Chondrocyte (in vitro differentiated cells): ENCODE measurements around the gene SYCE3. TPM values are rescaled to one million over a fixed set of nuclear protein-coding genes. Genes with fewer than 3 reads are reported as not detected.

Experiments
- DNase-seq: peaks from one replicate; pipeline ENCODE4 v3.0.0; 2021; ENCODE audit warnings: mixed read lengths, low spot score
- H3K27ac Mint-ChIP-seq: one replicate; pipeline ENCODE4 v1.8.0; 2021; ENCODE audit warnings: mild to moderate bottlenecking, moderate library complexity, mixed read lengths; ENCODE audit not compliant: unreplicated experiment
- H3K27me3 Mint-ChIP-seq: 2 replicates; pipeline ENCODE4 v1.8.0; 2021; ENCODE audit warnings: low read depth, mixed read lengths
- H3K36me3 Mint-ChIP-seq: 2 replicates; pipeline ENCODE4 v1.8.0; 2021; ENCODE audit warnings: low read depth, mixed read lengths
- H3K4me1 Mint-ChIP-seq: 2 replicates; pipeline ENCODE4 v1.8.0; 2021; ENCODE audit warnings: low read depth, mild to moderate bottlenecking, mixed read lengths
- H3K4me3 Mint-ChIP-seq: one replicate; pipeline ENCODE4 v1.8.0; 2021; ENCODE audit warnings: mild to moderate bottlenecking, moderate library complexity, mixed read lengths; ENCODE audit not compliant: unreplicated experiment
- H3K9me3 Mint-ChIP-seq: 2 replicates; pipeline ENCODE4 v1.8.0; 2021; ENCODE audit warnings: low read depth, mixed read lengths
- CTCF ChIP-seq: fragments of 200-600 bp; sonication (generic); IDR thresholded peaks from 2 replicates; pipeline ENCODE4 v1.5.0; 2021; ENCODE audit warnings: antibody characterized with exemption, mild to moderate bottlenecking, moderate library complexity
- total RNA-seq: library from RNA; stranded (reverse); gene quantifications from 3 replicates; pipeline ENCODE4 v1.2.1, GENCODE V29; 2021

SYCE3 gene
- total RNA-seq, 1 donor from 2014 or later: not detected

- Mint-ChIP-seq H3K27me3 (no peaks in the 10 kb centered on the region), H3K36me3 (no peaks in the 10 kb centered on the region), H3K4me3 (peak overlapping the region; percentile 75), H3K9me3 (no peaks in the 10 kb centered on the region), H3K27ac (peak overlapping the region; percentile 82), H3K4me1 (peaks cover 47% of the 10 kb centered on the region)
- no peak for DNase-seq
- TF ChIP-seq CTCF: no peak
Observed at GRCh38 chr22:50530877-50531545, 31.7 kb downstream of the SYCE3 start.

GRCh38 chr22:50530580-50530876 lies 32.2 kb downstream of the SYCE3 start:
- H3K4me3 Mint-ChIP-seq: peak overlapping the region; percentile 75
- H3K4me1 Mint-ChIP-seq: peaks cover 47% of the 10 kb centered on the region
- no peak for TF ChIP-seq CTCF
- peak overlapping the region; percentile 82 for H3K27ac Mint-ChIP-seq
- no peaks in the 10 kb centered on the region for H3K36me3 Mint-ChIP-seq
- DNase-seq: no peak
- no peaks in the 10 kb centered on the region for H3K27me3 Mint-ChIP-seq
- no peaks in the 10 kb centered on the region for H3K9me3 Mint-ChIP-seq

- DNase-seq: no peak
- TF ChIP-seq CTCF: no peak
- H3K36me3 Mint-ChIP-seq: no peaks in the 10 kb centered on the region
- H3K9me3 Mint-ChIP-seq: no peaks in the 10 kb centered on the region
- H3K27ac Mint-ChIP-seq: peak within 1 kb of the TSS; percentile 82
- H3K27me3 Mint-ChIP-seq: no peaks in the 10 kb centered on the region
- peak within 1 kb of the TSS; percentile 75 for H3K4me3 Mint-ChIP-seq
- peaks cover 47% of the 10 kb centered on the region for H3K4me1 Mint-ChIP-seq
Observed at GRCh38 chr22:50529897-50530579, 32.7 kb downstream of the SYCE3 start, which contains the start of gene TYMP. Gene TYMP (minus strand): TSS chr22:50530012. CDS start chr22:50529709, 303 bp downstream.

- H3K36me3 Mint-ChIP-seq: peaks cover 2% of the 10 kb centered on the region
- no peak overlapping the region for H3K27ac Mint-ChIP-seq
- H3K27me3 Mint-ChIP-seq: no peaks in the 10 kb centered on the region
- peak; percentile 94 for DNase-seq
- H3K9me3 Mint-ChIP-seq: no peaks in the 10 kb centered on the region
- H3K4me1 Mint-ChIP-seq: peaks cover 50% of the 10 kb centered on the region
- H3K4me3 Mint-ChIP-seq: peak overlapping the region; percentile 61
- TF ChIP-seq CTCF: no peak
Observed at GRCh38 chr22:50529416-50529896, 33.3 kb downstream of the SYCE3 start.

- peak overlapping the region; percentile 27 for H3K27ac Mint-ChIP-seq
- no peak for TF ChIP-seq CTCF
- no peaks in the 10 kb centered on the region for H3K27me3 Mint-ChIP-seq
- DNase-seq: no peak
- peak overlapping the region; percentile 49 for H3K4me3 Mint-ChIP-seq
- peaks cover 49% of the 10 kb centered on the region for H3K4me1 Mint-ChIP-seq
- H3K9me3 Mint-ChIP-seq: no peaks in the 10 kb centered on the region
- peaks cover 3% of the 10 kb centered on the region for H3K36me3 Mint-ChIP-seq
Observed at GRCh38 chr22:50528682-50529415, 33.9 kb downstream of the SYCE3 start.
